ENCODE measurements around the gene IARS1.

GRCh38 chr9:92289708-92290390 is 3.6 kb downstream of the IARS1 start:
- TF ChIP-seq EZH2 (IDR thresholded peaks at IDR 0.05): no peak
- no peak for TF ChIP-seq POLR2AphosphoS5 (IDR thresholded peaks at IDR 0.05; ENCODE audit: borderline replicate concordance, low read depth, low read length)
